Measurements from ENCODE around the gene ATRN. TPM values are rescaled to one million over a fixed set of nuclear protein-coding genes. Genes with fewer than 3 reads are reported as not detected.
A peak's percentile ranks its signal among the peaks of the same experiment; 100 is the strongest.
"Not testable (repeated sequence)": the region's sequence is repeated elsewhere in the genome, so short reads cannot be mapped to it uniquely, and the experiment has no call there.

The ATRN gene
- total and polyA plus RNA-seq, 2 experiments from 2014 or later = 14.7 to 71.1 TPM

GRCh38 chr20:3612795-3613572 lies 142.2 kb downstream of the ATRN start:
- no peak for DNase-seq (ENCODE audit: low spot score)
- Histone ChIP-seq H2AFZ (no peak overlapping the region), H3K36me3 (replicated peaks; ENCODE audit: insufficient read depth, low read depth) (no peaks in the 10 kb centered on the region), H3K9me3 (ENCODE audit: low read depth) (no peaks in the 10 kb centered on the region), H3K27me3 (no peaks in the 10 kb centered on the region), H3K4me3 (no peak overlapping the region), H3K4me2 (no peak overlapping the region), H3K27ac (no peak overlapping the region), H3K79me2 (no peaks in the 10 kb centered on the region), H3K4me1 (ENCODE audit: insufficient read depth) (no peaks in the 10 kb centered on the region), H3K9me2 (replicated peaks; ENCODE audit: insufficient read depth) (no peaks in the 10 kb centered on the region), H4K20me1 (ENCODE audit: insufficient read depth, poor library complexity, severe bottlenecking) (no peaks in the 10 kb centered on the region)
- WGBS (ENCODE audit: low lambda C conversion rate, missing lambda C conversion rate) = 85% methylated on average over 10 of the region's 10 CpGs
- no peak for TF ChIP-seq EZH2 (IDR thresholded peaks at IDR 0.05; ENCODE audit: borderline replicate concordance)
- TF ChIP-seq EZH2phosphoT487 (IDR thresholded peaks at IDR 0.05; ENCODE audit: low read depth, severe bottlenecking, unreplicated experiment) = no peak
- peak; percentile 3 for TF ChIP-seq CTCF (IDR thresholded peaks at IDR 0.05; ENCODE audit: poor library complexity)

- Histone ChIP-seq H3K27ac (peak overlapping the region; percentile 80), H2AFZ (no peak overlapping the region), H3K79me2 (no peaks in the 10 kb centered on the region), H3K36me3 (replicated peaks; ENCODE audit: insufficient read depth, low read depth) (no peaks in the 10 kb centered on the region), H3K9me3 (ENCODE audit: low read depth) (no peaks in the 10 kb centered on the region), H3K4me3 (no peak overlapping the region), H3K9me2 (replicated peaks; ENCODE audit: insufficient read depth) (no peaks in the 10 kb centered on the region), H3K4me2 (peak overlapping the region; percentile 50), H3K27me3 (no peaks in the 10 kb centered on the region), H4K20me1 (ENCODE audit: insufficient read depth, poor library complexity, severe bottlenecking) (no peaks in the 10 kb centered on the region), H3K4me1 (ENCODE audit: insufficient read depth) (no peaks in the 10 kb centered on the region)
- TF ChIP-seq EZH2phosphoT487 (IDR thresholded peaks at IDR 0.05; ENCODE audit: low read depth, severe bottlenecking, unreplicated experiment) = no peak
- TF ChIP-seq EZH2 (IDR thresholded peaks at IDR 0.05; ENCODE audit: borderline replicate concordance) = no peak
- TF ChIP-seq CTCF (IDR thresholded peaks at IDR 0.05; ENCODE audit: poor library complexity) = no peak
- DNase-seq (ENCODE audit: low spot score) = no peak
- WGBS (ENCODE audit: low lambda C conversion rate, missing lambda C conversion rate) = 58% methylated on average over 9 of the region's 9 CpGs
These were observed 143.1 kb downstream of the ATRN start for GRCh38 chr20:3613821-3614440.

- Histone ChIP-seq H3K4me1 (ENCODE audit: insufficient read depth) (no peaks in the 10 kb centered on the region), H2AFZ (no peak overlapping the region), H3K27ac (peak overlapping the region; percentile 80), H3K27me3 (no peaks in the 10 kb centered on the region), H3K36me3 (replicated peaks; ENCODE audit: insufficient read depth, low read depth) (no peaks in the 10 kb centered on the region), H4K20me1 (ENCODE audit: insufficient read depth, poor library complexity, severe bottlenecking) (no peaks in the 10 kb centered on the region), H3K9me3 (ENCODE audit: low read depth) (no peaks in the 10 kb centered on the region), H3K79me2 (no peaks in the 10 kb centered on the region), H3K4me3 (no peak overlapping the region), H3K4me2 (peak overlapping the region; percentile 50), H3K9me2 (replicated peaks; ENCODE audit: insufficient read depth) (no peaks in the 10 kb centered on the region)
- no peak for DNase-seq (ENCODE audit: low spot score)
- WGBS (ENCODE audit: low lambda C conversion rate, missing lambda C conversion rate) = 73% methylated on average over 5 of the region's 5 CpGs
- no peak for TF ChIP-seq CTCF (IDR thresholded peaks at IDR 0.05; ENCODE audit: poor library complexity)
- TF ChIP-seq EZH2phosphoT487 (IDR thresholded peaks at IDR 0.05; ENCODE audit: low read depth, severe bottlenecking, unreplicated experiment) = no peak
- no peak for TF ChIP-seq EZH2 (IDR thresholded peaks at IDR 0.05; ENCODE audit: borderline replicate concordance)
These were observed 143.6 kb downstream of the ATRN start for GRCh38 chr20:3614466-3614865.

GRCh38 chr20:3615171-3615840 lies 144.5 kb downstream of the ATRN start:
- H3K79me2 ChIP-seq; H3K36me3 ChIP-seq (replicated peaks; ENCODE audit: insufficient read depth, low read depth); H3K9me2 ChIP-seq (replicated peaks; ENCODE audit: insufficient read depth); H4K20me1 ChIP-seq (ENCODE audit: insufficient read depth, poor library complexity, severe bottlenecking); DNase-seq (ENCODE audit: low spot score); H3K4me1 ChIP-seq (ENCODE audit: insufficient read depth); H3K27me3 ChIP-seq; H3K9me3 ChIP-seq (ENCODE audit: low read depth); H2AFZ ChIP-seq; H3K4me3 ChIP-seq; H3K4me2 ChIP-seq: not testable (repeated sequence)
- WGBS (ENCODE audit: low lambda C conversion rate, missing lambda C conversion rate) = 93% methylated on average over 13 of the region's 13 CpGs
- peak overlapping the region; percentile 80 for H3K27ac ChIP-seq

Measured in hepatocyte (in vitro differentiated cells).